KOPT-K1 (cell line): ENCODE data around the gene SCLY.

Source experiments
- H3K27ac ChIP-seq: fragments of 200-600 bp; sonication (generic); 2 replicates; pipeline ENCODE4 v1.5.1; 2016; ENCODE audit warnings: antibody characterized with exemption, mild to moderate bottlenecking, low read depth, low read length; ENCODE audit not compliant: poor library complexity, severe bottlenecking
- H3K36me3 ChIP-seq: fragments of 200-600 bp; sonication (generic); 2 replicates; pipeline ENCODE4 v1.5.1; 2017; ENCODE audit warnings: antibody characterized with exemption, mild to moderate bottlenecking, low read length, moderate library complexity; ENCODE audit not compliant: insufficient read depth
- H3K9me3 ChIP-seq: fragments of 200-600 bp; sonication (generic); 2 replicates; pipeline ENCODE4 v1.5.1; 2017; ENCODE audit warnings: antibody characterized with exemption, low read length, mild to moderate bottlenecking; ENCODE audit not compliant: insufficient read depth, poor library complexity, severe bottlenecking

The SCLY gene

DNA sequence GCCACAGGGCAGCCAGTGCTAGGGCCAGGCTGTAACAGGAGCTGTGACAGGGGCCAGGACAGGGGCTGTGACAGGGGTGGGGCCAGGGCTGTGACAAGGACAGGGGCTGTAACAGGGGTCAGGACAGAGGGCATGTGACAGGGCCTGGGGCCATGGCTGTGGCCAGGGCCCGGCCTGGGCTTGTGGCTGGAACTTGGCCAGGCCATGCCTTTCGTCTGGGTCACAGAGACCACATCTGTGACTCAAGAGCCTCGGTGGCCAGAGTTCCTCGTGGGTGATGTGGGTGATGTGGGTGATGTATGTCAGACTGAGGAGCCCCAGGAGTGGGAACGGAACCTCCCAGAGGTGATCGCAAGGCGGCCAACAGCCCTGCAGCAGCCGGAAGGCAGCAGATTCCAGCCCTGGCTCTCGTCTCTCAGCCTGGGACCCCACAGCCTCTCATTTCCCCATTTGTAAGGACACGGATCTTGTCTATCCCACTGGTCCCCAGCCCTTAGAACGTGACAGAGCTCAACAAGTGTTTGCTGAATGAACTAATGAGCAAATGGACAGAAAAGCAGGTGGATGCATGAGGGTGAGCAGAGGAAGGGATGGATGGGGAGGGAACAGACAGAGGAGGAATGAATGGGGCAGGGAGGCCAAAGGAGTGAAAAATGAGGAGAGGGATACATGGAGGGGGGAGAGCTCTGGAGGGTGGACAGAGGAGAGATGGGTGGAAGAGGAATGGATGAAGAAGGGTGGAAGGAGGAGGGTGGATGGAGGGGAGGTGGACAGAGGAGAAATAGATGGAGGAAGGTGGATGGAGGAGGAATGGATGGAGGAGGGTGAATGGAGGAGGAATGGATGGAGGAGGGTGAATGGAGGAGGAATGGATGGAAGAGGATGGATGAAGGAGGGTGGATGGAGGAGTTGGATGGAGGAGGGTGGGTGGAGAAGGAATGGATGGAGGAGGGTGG is 56.7 kb downstream of the SCLY start:
- no peaks in the 10 kb centered on the region for H3K36me3 ChIP-seq
- H3K27ac ChIP-seq = no peak overlapping the region
- peaks cover 11% of the 10 kb centered on the region for H3K9me3 ChIP-seq

DNA sequence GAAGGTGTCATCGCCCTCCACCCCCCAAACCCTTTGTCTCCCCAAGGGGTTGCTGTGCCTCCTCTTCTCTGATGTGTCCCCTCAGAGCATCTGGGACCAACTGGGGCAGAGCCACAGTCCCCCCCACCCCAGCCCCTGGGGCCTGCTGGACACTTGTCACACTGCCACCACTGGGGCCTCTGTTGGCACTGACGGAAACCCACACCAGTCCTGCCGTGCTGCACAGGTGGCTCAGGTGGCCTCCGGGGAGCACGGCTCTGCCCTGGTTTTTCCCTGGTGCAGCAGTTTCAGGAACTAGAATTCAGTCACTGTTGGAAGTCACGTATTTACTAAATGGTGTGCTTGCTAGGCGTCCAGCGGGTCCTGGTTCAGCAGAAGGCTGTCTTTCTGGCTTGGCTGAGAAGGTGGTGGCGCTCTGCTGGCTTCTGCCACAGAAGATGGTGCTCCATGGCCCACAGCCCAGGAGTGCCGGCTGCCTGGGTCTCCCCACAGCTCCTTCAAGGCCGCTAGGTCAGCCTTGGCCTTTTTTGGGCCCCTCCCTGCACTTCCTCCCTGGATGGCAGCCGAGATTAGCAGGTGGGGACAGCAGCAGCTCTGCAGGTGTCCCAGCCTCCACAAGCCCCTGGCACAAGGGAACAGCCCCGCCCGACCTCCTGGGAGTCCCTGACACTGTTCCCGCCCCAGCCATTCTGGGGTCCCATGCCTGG is 59.1 kb downstream of the SCLY start:
- Histone ChIP-seq H3K27ac (no peak overlapping the region), H3K9me3 (no peaks in the 10 kb centered on the region), H3K36me3 (no peaks in the 10 kb centered on the region)

DNA sequence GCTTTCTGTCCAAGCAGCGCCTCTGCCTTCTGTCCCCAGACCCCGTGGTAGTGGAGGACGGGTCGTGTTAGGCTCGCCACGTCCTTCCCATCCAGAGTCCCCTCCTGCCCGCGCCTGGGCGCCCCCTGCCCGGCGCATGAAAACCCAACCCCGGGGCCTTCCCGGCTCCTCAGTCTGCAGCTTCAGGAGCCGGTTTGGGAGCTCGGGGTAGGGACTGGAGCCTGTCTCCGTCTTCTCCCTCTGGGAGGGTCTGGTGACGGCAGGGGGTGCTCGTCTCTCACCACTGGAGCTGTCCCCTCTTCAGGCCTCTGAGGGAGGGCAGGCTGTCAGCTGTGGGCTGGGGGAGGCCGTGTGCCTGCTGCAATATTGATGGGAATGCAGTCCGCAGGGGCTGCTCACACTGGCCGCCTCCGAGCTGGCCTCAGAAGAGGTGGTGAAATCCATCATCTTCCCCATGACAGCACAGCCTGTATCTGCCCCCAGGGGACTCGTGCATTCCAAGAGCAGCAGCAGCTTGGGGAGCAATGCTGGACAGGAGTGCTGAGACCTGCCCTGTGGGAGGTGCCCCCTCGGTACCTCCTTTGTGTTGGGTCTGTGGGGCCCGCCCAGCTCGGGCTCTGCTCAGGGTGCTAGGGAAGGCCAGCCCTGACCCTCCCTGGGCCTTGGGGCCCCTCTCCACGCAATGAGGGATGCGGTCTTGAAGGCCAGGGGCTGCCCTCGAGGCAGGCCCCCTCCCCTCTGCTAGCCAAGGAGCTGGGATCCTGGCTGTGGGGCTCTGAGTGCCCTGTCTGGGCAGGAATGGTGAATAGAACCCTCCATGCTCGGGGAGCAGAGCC is 59.9 kb downstream of the SCLY start:
- no peaks in the 10 kb centered on the region for H3K9me3 ChIP-seq
- H3K36me3 ChIP-seq = no peaks in the 10 kb centered on the region
- no peak overlapping the region for H3K27ac ChIP-seq

DNA sequence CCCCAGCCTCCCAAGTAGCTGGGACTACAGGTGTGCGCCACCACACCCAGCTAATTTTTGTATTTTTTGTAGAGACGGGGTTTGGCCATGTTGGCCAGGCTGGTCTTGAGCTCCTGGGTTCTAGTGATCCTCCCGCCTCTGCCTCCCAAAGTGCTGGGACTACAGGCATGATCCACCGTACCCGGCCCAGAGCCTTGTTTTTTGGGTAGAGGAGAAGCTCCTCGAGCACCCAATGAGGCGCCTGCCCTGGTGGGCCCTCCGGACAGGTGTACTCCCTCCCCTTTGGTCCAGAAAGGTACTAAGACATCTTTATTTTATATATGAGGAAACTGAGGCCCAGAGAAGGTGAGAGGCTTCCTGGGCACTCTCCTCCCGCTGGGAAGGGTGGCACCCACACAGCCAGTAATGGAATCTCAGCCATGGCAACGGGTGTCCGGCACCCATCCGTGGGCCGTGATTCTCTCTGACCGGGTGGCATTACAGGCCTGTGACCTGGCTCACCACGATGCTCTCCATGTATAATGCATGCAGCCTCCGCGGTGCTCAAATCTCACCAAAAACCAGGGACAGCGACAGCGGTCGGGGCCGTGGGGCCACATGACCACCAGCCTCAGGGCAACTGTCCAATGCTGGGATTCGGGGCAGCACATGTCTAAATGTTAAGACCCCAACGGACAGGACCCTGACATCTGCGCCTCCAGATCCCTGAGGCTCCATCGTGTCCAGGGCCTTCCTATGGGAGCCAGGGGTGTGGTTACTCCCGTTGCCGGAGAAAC is 60.9 kb downstream of the SCLY start:
- Histone ChIP-seq H3K9me3 (no peaks in the 10 kb centered on the region), H3K27ac (no peak overlapping the region), H3K36me3 (no peaks in the 10 kb centered on the region)

DNA sequence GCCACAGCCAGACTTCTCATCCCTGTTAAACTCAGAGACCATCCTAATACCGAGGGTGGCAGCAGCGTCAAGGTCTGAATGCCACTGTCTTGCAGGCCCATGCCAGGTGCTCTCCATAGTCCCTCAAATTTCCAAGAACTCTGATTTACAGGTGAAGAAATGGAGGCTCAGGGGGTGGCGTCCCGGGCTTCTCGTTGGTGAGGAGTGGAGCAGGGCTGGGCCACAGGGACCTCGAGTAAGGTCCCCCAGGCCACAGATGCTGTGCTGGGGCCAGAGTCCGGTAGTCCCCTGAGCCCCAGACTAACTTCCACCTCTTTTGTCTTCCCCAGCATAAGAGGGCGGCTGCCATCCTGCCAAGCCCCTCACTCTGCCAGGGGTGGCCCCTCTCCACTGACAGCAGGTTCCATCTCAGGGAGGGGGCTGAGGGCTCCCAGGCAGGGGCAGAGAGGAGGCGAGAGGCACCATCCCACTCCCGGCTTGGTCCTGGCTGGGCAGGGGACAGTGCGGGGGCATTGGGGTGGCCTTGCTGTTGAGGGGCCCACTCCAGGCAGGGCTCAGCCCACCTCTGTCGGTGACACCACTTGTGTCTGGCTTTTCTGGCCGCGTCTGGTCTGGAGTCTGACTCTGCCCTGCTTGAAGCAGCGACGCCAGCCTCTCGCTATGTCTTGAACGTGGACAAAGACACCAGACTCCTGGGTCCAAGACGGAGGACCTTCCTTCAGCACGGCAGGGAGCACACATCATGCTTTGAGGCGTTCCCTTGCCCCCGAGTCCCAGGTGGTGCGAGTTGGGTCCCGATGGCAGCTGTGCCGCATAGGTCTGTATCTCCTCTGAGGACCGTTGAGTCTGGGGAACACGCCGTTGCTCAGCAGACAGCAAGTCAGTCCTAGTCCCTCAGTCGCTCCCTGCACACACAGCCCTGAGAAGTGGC is 61.8 kb downstream of the SCLY start:
- no peaks in the 10 kb centered on the region for H3K9me3 ChIP-seq
- no peaks in the 10 kb centered on the region for H3K36me3 ChIP-seq
- no peak overlapping the region for H3K27ac ChIP-seq

DNA sequence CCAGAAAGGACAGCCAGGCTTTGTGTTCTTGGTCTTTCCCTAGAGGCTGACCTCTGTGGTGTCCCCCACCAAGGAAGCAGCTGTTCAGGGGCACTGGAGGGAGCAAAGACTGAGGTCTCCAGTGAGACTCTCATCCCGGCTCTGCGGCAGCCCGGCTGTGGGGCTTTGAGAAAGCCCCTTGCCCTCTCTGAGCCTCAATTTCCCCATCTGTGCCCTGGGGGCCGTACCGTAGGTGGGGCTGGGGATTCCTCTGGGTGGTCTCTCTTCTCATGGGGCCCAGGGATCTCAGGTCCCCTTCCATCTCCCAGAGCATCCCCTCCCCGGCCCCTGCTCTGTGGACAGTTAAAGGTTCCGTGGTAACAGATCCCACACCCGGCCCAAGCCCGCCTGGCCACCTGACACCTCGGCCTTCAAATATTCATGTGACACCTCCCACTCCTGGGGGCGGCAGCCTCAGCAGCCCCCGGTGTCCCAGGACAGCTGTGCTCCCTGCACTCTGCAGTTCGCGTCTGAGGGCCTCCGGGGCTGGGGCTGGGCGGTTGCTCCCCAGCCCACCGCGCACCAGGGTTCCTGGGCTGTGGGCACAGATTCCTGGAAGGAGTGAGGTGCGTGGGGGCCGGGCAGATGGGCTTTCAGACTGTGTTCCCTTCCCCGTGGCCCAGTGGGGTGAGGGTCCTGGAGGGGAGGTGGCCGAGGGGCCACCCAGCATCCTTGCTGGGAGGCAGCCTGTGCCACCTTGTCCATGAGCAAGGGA is 62.6 kb downstream of the SCLY start:
- Histone ChIP-seq H3K27ac (no peak overlapping the region), H3K36me3 (no peaks in the 10 kb centered on the region), H3K9me3 (no peaks in the 10 kb centered on the region)

DNA sequence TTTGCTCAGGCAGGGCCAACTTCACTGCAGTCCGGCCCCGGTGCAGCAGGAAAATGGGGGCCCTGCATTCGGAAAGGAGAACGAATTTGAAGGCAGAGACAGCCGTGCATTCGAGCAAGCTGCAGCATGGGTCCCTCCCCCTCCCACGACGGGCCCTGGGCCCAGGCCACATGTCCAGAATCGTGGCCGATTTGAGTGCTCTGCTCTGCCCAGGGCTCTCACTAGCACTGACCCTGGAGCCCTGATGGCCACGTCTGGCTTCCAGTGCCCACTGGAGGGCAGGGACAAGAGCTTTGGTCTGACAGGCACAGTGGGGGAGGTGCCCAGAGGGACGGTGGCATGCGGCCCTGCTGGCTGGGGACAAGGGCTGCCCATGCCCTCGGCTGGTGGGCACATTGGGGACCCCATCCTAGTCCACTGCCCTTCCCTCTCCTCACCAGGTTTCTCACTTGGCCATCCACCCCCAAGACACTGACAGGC is 63.2 kb downstream of the SCLY start:
- no peaks in the 10 kb centered on the region for H3K36me3 ChIP-seq
- no peak overlapping the region for H3K27ac ChIP-seq
- H3K9me3 ChIP-seq = no peaks in the 10 kb centered on the region

DNA sequence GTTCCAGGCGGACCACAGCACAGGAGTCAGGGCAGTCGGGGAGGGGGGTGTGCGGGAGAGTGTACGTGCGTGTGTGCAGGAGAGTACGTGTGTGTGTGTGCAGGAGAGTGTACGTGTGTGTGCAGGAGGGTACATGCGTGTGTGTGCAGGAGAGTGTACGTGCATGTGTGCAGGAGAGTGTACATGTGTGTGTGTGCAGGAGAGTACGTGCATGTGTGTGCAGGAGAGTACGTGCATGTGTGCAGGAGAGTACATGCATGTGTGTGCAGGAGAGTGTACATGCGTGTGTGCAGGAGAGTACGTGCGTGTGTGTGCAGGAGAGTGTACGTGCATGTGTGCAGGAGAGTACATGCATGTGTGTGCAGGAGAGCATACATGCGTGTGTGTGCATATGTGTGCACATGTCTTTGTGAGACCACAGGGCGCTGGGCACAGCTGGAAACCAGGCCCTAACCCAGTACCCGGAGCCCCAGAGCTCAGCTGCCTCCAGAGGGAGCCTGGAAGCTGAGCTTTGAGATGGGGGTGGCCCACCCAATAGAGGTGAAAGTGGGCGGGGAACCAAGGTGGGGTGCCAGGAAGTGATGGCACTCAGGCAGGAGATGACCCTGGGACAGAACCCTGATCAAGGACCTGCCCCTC is 63.8 kb downstream of the SCLY start:
- H3K36me3 ChIP-seq = no peaks in the 10 kb centered on the region
- no peaks in the 10 kb centered on the region for H3K9me3 ChIP-seq
- H3K27ac ChIP-seq = no peak overlapping the region

DNA sequence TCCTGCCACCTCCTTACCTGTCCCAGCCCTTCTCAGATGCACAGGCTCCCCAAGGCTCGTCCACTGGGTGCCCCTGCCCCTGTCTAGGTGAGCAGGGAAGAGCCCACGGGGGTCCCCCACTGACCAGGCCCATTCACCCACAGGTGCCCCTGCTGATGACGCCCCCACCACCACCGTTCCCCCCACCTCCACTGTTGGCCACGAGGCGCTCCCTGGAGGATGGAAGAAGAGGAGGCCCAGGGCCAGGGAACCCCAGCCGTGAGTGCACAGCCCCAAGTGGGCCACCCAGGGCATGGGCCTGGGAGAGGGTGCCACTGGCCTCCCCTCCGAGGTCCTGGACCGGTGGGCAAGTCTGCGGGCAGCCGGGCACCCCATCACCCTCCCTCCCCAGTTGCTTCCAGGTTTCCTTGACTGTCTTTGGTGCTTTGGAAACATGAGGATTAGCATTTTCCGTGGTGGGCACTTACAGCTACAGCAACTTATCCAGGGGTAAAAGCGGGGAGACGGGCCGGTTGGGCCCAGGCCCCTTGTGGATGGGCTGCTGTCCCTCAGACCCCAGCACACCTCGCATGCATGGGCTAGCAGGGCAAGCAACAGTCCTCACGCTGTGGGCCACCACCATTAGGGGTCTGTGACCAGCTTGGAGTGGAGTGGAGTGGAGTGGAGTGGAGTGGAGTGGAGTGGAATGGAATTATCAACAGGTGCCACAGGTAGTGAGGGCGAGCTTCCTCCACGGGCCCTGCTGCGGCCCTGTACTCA is 64.5 kb downstream of the SCLY start:
- no peaks in the 10 kb centered on the region for H3K9me3 ChIP-seq
- H3K36me3 ChIP-seq = no peaks in the 10 kb centered on the region
- no peak overlapping the region for H3K27ac ChIP-seq

DNA sequence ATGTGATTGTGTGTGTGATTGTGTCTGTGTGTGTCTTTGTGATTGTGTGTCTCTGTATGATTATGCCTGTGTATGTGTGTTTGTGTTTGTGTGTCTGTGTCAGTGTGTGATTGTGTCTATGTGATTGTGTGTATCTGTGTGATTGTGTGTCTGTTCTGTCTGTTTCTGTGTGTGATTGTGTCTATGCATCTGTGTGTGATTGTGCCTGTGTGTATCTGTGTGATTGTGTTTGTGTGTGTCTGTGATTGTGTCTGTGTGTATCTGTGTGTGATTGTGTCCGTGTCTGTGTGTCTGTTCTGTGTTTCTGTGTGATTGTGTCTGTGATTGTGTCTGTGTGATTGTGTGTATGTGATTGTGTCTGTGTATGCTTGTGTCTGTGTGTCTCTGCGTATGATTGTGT is 65.5 kb downstream of the SCLY start:
- H3K27ac ChIP-seq = no peak overlapping the region
- no peaks in the 10 kb centered on the region for H3K9me3 ChIP-seq
- no peaks in the 10 kb centered on the region for H3K36me3 ChIP-seq

DNA sequence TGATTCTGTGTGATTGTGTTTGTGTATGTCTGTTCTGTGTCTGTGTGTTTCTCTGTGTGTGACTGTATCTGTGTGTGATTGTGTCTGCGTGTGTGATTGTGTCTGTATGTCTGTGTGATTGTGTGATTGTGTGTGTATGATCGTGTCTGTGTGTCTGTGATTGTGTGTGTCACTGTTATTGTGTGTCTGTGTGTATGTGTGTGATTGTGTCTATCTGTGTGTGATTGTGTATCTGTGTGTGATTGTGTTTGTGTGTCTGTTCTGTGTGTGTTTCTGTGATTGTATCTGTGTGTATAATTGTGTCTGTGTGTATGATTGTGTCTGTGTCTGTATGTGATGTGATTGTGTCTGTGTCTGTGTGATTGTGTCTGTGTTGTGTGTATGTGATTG is 66.0 kb downstream of the SCLY start:
- Histone ChIP-seq H3K27ac (no peak overlapping the region), H3K9me3 (no peaks in the 10 kb centered on the region), H3K36me3 (no peaks in the 10 kb centered on the region)
